ENCODE results near the gene TMEM212.
A peak's percentile ranks its signal among the peaks of the same experiment; 100 is the strongest.

DNA sequence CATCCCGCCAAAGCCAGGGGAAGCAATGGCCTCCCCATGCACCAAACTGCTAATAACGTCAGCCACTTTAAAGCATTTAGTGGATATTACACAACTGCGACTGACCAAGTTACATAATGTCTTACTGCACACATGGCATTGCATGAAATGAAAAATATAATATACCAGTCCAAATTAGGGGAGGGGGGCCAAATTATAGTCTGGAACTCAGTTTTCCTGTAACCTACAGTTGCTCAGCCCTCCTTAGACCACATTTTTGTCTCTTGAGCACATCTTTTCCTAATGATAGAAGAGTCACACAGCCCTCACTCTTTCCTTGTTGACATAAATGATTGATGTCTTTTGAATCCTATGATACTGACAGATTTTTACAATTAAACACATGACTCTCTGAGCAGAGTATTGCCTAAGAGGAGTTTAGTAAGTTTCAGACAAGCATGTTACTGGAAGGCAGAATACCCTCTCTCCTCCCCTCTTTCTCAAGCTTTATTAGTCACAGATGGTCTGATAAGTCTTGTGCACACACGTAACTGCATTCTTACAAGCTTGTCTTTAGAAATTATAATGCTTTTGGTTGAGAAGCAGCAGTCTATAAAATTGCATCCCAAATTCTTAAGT, 31.7 kb upstream of the TMEM212 start:
- TF ChIP-seq POLR2AphosphoS5 (IDR thresholded peaks at IDR 0.05) (peak; percentile 48 to 70 (median 62)), POLR2A (IDR thresholded peaks at IDR 0.05) (no peak), EP300 (IDR thresholded peaks at IDR 0.05) (peak in 1 of 4 donors; percentile 30)
- TF ChIP-seq, protein P1, sequence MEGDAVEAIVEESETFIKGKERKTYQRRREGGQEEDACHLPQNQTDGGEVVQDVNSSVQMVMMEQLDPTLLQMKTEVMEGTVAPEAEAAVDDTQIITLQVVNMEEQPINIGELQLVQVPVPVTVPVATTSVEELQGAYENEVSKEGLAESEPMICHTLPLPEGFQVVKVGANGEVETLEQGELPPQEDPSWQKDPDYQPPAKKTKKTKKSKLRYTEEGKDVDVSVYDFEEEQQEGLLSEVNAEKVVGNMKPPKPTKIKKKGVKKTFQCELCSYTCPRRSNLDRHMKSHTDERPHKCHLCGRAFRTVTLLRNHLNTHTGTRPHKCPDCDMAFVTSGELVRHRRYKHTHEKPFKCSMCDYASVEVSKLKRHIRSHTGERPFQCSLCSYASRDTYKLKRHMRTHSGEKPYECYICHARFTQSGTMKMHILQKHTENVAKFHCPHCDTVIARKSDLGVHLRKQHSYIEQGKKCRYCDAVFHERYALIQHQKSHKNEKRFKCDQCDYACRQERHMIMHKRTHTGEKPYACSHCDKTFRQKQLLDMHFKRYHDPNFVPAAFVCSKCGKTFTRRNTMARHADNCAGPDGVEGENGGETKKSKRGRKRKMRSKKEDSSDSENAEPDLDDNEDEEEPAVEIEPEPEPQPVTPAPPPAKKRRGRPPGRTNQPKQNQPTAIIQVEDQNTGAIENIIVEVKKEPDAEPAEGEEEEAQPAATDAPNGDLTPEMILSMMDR (IDR thresholded peaks at IDR 0.05): no peak

Measured in sigmoid colon (tissue), 4 donors.